ENCODE results near the gene SPG21. TPM values are rescaled to one million over a fixed set of nuclear protein-coding genes. Genes with fewer than 3 reads are reported as not detected.

Gene SPG21, protein sequence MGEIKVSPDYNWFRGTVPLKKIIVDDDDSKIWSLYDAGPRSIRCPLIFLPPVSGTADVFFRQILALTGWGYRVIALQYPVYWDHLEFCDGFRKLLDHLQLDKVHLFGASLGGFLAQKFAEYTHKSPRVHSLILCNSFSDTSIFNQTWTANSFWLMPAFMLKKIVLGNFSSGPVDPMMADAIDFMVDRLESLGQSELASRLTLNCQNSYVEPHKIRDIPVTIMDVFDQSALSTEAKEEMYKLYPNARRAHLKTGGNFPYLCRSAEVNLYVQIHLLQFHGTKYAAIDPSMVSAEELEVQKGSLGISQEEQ
- 77.7 TPM for total RNA-seq

GRCh38 chr15:64989416-64990167 is at the start of gene SPG21:
SPG21 (minus strand) TSS chr15:64989914; CDS start chr15:64983569, 6,345 bp downstream.

GRCh38 chr15:65028921-65029735 is 39.4 kb upstream of the SPG21 start, which contains the start of gene MTFMT:
MTFMT (minus strand) TSS chr15:65029639; CDS start chr15:65029613, 26 bp downstream.

Other genes starting within 250 kb of the SPG21 start
- 0.93 TPM for gene RBPMS2, start 214.3 kb downstream of the SPG21 start, total RNA-seq
- gene PIF1, start 164.3 kb downstream of the SPG21 start, total RNA-seq: 5.7 TPM
- 34.1 TPM for gene PLEKHO2, start 148.0 kb downstream of the SPG21 start, total RNA-seq
- gene ANKDD1A, start 78.0 kb downstream of the SPG21 start, total RNA-seq: 10.4 TPM
- gene MTFMT, start 39.7 kb upstream of the SPG21 start, total RNA-seq: 23.9 TPM
- gene SLC51B, start 55.5 kb upstream of the SPG21 start, total RNA-seq: 0.60 TPM
- gene RASL12, start 78.1 kb upstream of the SPG21 start, total RNA-seq: 18.6 TPM
- not detected for gene KBTBD13, start 86.8 kb upstream of the SPG21 start, total RNA-seq
- gene UBAP1L, start 125.3 kb upstream of the SPG21 start, total RNA-seq: 22.0 TPM
- gene PDCD7, start 143.9 kb upstream of the SPG21 start, total RNA-seq: 27.2 TPM
- gene CLPX, start 195.4 kb upstream of the SPG21 start, total RNA-seq: 100 TPM
- 9.2 TPM for gene CILP, start 221.6 kb upstream of the SPG21 start, total RNA-seq

Measured in camera-type eye (tissue), 1 donor.